ENCODE results near the gene PTPRK. TPM values are rescaled to one million over a fixed set of nuclear protein-coding genes. Genes with fewer than 3 reads are reported as not detected.

The PTPRK gene
- total and polyA plus RNA-seq, 2 of the 13 experiments (the other 11 are each of a cell fraction or from before 2014, with no cell fraction given) = 43.6 to 98.3 TPM

- Histone ChIP-seq H3K4me1 (ENCODE audit: insufficient read depth, low read length) (peaks cover 16% of the 10 kb centered on the region), H3K36me3 (replicated peaks in 1 of 2; ENCODE audit: control insufficient read depth in 1 of 2, insufficient read depth in 2 of 2, low read length in 2 of 2) (peaks cover 11 to 32% of the 10 kb centered on the region in 2 experiments), H3K4me2 (ENCODE audit: low read depth, low read length) (no peak overlapping the region), H3K4me3 (replicated peaks in 1 of 3; ENCODE audit: insufficient read depth in 1 of 3, low read depth in 2 of 3, low read length in 3 of 3) (no peak overlapping the region), H3K9ac (ENCODE audit: insufficient read depth, low read depth, low read length) (no peak overlapping the region), H2AFZ (ENCODE audit: low read length) (no peak overlapping the region), H3K27me3 (ENCODE audit: control insufficient read depth in 1 of 2, insufficient read depth in 2 of 2, low read length in 2 of 2) (no peaks in the 10 kb centered on the region; a peak in 1 of 5 replicates), H3K27ac (ENCODE audit: extremely low read length, insufficient read depth, low read length) (no peak overlapping the region), H3K79me2 (ENCODE audit: insufficient read depth, low read length) (no peaks in the 10 kb centered on the region), H4K20me1 (ENCODE audit: insufficient read depth, low read length) (no peaks in the 10 kb centered on the region), H3K9me3 (ENCODE audit: low read length) (no peaks in the 10 kb centered on the region)
- 97% methylated on average over 3 of the region's 3 CpGs for WGBS (ENCODE audit: low lambda C conversion rate)
- ChIA-PET POLR2A (no interaction called here), CTCF (ENCODE audit: low intra/inter-chr PET ratio, low total read pairs) (no interaction called here)
- peak; percentile 44 for TF ChIP-seq RBM22 (optimal IDR thresholded peaks at IDR 0.05; ENCODE audit: low read length)
- TF ChIP-seq SRSF9 (IDR thresholded peaks at IDR 0.05; ENCODE audit: borderline replicate concordance, insufficient read depth, low read depth, low read length, poor library complexity, severe bottlenecking) = no peak
- TF ChIP-seq SAP130 (CRISPR knock-in tag; IDR thresholded peaks at IDR 0.05; ENCODE audit: low read depth) = no peak
- no peak for TF ChIP-seq ZNF460 (CRISPR knock-in tag; IDR thresholded peaks at IDR 0.05; ENCODE audit: borderline replicate concordance)
- TF ChIP-seq KLF11 (CRISPR knock-in tag; IDR thresholded peaks at IDR 0.05) = no peak
- no peak for TF ChIP-seq ZNF747 (CRISPR knock-in tag; IDR thresholded peaks at IDR 0.05; ENCODE audit: borderline replicate concordance)
- TF ChIP-seq ZBTB46 (CRISPR knock-in tag; IDR thresholded peaks at IDR 0.05; ENCODE audit: borderline replicate concordance) = no peak
- TF ChIP-seq FOXA3 (CRISPR knock-in tag; IDR thresholded peaks at IDR 0.05) = no peak
- no peak for TF ChIP-seq ZNF136 (CRISPR knock-in tag; IDR thresholded peaks at IDR 0.05; ENCODE audit: low read depth)
- no TSS peak for BruUV-seq (replicated peaks)
- DNase-seq (ENCODE audit: low spot score) (no peak), FAIRE-seq (no peak), ATAC-seq (no peak)
- in situ Hi-C loops (cut with HindIII; ENCODE audit: extremely low pct_ligation_motif_present, low pct_unique_long_range_greater_than_20kb) = no loop called here
- intact Hi-C loops (cut with micrococcal nuclease; ENCODE audit: unreplicated experiment) = no loop called here
Observed at GRCh38 chr6:128057541-128057940, 462.9 kb downstream of the PTPRK start.

All from HepG2 (cell line).